Measurements from ENCODE around the gene KRT2.

The KRT2 gene

GRCh38 chr12:52600475-52600874 is 51.5 kb downstream of the KRT2 start:
- DNase-seq (ENCODE audit: low read depth in 1 of 2, low spot score in 1 of 2): no peak

GRCh38 chr12:52600071-52600470 is 51.9 kb downstream of the KRT2 start:
- no peak for DNase-seq (ENCODE audit: low read depth in 1 of 2, low spot score in 1 of 2)

- no peak for DNase-seq (ENCODE audit: low read depth in 1 of 2, low spot score in 1 of 2)
Measured at GRCh38 chr12:52598966-52599365, 53.0 kb downstream of the KRT2 start.
